Measurements from ENCODE around the gene PVR.
"Not testable (repeated sequence)": the region's sequence is repeated elsewhere in the genome, so short reads cannot be mapped to it uniquely, and the experiment has no call there.

PVR gene

DNA sequence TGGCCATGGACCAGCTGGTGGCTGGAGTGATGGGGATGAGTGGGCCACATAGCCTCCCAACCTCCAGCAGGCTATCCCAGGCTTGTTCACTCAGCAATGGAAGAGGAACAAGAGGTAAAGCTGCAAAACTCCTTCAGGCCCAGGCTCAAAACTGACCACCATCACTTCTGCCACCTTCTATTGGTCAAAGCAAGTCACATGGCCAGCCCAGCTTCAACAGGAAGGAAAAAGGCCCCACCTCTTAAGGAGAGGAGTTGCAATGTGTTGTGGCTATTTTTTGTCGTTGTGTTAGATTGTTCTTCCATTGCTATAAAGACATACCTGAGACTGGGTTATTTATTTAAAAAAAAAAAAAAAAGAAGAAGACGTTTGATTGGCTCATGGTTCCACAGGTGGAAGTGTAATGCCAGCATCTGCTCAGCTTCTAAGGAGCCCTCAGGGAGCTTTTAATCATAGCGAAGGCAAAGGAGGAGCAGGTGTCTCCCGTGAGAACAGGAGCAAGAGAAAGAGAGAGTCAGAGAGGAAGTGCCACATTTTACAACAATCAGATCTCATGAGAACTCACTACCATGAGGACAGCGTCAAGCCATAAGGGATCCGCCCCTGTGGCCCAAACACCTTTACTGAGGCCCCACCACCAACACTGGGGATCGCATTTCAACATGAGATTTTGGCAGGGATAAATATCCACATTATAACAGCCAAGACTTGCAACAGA lies 24.9 kb upstream of the PVR start:
- DNase-seq = no peak

GRCh38 chr19:44620667-44621066 lies 23.0 kb upstream of the PVR start:
- no peak for DNase-seq

DNA sequence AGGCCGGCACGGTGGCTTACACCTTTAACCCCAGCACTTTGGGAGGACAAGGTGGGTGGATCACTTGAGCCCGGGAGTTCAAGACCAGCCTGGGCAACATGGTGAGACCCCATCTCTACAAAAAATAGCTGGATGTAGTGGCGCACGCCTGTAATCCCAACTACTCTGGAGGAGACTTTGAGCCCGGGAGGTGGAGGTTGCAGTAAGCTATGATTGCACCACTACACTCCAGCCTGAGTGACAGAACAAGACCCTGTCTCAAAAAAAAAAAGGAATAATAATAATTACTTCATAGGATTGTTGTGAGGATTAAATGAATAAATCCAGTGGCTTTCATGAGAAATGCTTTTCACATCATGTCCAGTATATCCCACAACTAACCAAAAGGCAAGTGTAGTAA lies 22.3 kb upstream of the PVR start:
- DNase-seq = no peak

DNA sequence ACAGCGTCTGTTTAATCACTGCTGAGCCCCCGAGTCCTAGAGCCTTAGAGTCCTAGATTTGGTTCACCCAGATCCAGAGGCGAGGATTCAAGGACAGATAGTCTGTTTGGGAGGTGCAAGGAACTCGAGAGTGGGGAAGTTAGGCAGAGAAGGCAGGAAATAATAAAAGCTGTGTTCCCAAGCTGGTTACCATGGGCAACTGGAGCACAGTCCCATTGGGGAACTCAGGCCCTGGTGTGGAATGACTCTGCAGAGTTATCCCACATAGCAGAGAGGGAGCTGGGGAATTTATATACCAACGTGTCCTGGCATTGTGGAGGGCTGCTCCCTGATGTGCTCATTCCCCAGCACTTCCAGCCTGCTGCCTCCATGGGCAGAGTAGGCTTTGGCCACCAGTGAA lies 20.6 kb upstream of the PVR start:
- DNase-seq = no peak

DNA sequence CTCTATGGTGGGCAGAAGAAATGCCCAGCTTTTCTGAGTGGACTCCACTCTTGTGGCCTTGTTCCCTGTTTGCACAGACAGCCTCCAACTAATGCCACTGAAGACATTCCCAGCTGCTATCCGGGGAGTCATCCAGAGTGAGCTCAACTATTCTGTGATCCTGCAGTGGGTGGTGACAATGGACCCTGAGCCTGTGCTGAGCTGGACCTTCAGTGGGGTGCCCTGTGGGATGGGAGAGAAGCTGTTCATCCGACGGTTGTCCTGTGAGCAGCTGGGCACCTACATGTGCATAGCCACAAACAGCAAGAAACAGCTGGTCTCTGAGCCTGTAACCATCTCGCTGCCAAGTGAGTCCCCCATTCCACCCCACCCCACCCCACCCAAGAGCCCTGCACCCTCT lies 20.1 kb upstream of the PVR start:
- no peak for DNase-seq

DNA sequence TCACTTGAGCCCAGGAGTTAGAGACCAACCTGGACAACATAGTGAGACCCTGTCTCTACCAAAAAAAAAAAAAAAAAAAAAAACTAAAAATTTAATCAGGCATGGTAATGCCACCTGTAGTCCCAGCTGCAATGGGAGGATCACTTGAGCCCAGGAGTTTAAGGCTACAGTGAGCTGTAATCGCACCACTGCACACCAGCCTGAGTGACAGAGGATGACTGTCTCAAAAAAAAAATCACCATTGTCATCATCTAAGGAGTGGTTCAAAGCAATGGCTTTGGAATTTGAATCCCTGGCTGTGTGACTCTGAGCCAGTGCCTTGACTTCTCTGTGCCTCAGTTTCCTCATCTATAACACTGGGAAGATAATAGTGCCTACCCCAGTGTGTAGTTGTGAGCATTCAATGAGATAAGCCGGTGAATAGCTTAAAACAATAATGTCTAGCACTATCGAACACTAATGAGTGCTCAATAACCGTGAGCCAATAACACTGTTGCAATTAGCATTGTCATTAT lies 18.8 kb upstream of the PVR start:
- DNase-seq = no peak

DNA sequence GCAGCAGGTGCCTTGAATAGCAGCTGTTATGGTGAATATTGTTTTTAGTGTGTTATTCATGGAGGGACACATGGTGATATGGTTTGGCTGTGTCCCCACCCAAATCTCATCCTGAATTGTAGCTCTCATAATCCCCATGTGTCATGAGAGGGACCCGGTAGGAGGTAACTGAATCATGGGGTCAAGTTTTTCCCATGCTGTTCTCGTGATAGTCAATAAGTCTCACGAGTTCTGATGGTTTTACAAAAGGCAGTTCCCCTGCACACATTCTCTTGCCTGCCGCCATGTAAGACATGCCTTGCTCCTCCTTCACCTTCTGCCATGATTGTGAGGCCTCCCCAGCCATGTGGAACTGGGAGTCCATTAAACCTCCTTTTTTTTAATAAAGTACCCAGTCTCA lies 18.1 kb upstream of the PVR start:
- not testable (repeated sequence) for DNase-seq

DNA sequence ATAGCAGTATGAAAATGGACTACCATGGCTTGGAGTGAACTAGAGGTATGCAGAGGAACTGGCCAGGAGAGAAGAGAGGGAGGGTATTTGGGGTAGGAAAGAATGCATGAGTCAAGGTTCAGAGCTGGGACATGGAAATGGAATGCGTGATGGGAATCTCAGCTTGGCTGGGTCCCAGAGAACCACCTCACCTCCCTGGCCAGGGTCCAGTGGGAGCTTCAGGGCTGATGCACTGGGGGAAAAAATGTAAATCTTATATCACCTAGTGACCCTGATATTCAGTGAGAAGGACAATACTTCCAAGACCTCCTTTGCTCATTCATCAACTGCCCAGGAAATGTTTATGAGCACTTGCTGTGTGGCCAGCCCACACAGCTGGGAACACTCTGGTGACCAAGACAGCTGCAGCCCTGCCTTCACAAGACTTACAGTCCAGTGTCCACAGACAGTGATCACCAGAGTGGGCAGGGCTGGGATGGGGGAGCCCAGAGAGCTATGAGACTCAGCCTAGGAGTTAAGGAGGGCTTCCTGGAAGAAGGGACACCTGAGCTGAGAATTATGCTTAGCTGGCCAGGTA lies 17.6 kb upstream of the PVR start:
- DNase-seq = no peak

DNA sequence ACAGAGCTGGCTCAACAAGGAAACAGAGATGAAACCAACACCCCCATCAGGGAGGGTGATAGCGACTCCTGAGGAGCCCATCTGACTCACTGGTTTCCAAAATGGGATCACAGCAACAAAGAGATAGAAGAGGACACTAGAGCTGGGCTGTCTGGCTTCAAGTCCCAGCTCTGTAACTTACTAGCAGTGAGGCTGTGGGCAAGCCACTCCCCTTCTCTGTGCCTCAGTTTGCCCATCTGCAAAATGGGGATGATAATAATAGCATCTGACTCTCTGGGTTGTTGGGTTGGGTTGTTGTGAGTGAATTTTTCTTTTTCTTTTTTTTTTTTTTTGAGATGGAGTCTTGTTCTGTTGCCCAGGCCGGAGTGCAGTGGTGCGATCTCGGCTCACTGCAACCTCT lies 16.1 kb upstream of the PVR start:
- DNase-seq = no peak

DNA sequence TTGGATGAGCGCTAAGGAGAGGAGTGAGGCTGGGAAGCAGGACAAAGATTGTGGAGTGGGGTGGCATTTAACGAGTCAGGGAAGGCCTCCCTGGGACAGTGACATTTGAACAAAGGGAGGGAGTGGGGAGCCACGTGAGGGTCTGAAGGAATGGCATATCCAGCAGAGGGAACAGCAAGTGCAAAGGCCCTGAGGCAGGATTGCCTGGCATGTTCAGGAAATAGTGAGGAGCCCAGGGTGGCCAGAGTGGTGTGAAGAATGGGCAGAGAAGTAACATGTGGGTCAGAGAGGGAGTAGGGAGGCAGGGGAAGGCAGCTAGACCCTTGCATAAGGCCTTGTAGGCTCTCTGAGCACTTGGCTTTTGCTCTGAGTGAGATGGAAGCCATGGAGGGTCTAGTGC lies 14.9 kb upstream of the PVR start:
- no peak for DNase-seq

- not testable (repeated sequence) for DNase-seq
Observed at GRCh38 chr19:44631611-44632010, 12.1 kb upstream of the PVR start.

GRCh38 chr19:44634058-44634457 lies 9.7 kb upstream of the PVR start:
- DNase-seq = not testable (repeated sequence)

GRCh38 chr19:44634785-44635184 lies 8.9 kb upstream of the PVR start:
- DNase-seq = no peak

DNA sequence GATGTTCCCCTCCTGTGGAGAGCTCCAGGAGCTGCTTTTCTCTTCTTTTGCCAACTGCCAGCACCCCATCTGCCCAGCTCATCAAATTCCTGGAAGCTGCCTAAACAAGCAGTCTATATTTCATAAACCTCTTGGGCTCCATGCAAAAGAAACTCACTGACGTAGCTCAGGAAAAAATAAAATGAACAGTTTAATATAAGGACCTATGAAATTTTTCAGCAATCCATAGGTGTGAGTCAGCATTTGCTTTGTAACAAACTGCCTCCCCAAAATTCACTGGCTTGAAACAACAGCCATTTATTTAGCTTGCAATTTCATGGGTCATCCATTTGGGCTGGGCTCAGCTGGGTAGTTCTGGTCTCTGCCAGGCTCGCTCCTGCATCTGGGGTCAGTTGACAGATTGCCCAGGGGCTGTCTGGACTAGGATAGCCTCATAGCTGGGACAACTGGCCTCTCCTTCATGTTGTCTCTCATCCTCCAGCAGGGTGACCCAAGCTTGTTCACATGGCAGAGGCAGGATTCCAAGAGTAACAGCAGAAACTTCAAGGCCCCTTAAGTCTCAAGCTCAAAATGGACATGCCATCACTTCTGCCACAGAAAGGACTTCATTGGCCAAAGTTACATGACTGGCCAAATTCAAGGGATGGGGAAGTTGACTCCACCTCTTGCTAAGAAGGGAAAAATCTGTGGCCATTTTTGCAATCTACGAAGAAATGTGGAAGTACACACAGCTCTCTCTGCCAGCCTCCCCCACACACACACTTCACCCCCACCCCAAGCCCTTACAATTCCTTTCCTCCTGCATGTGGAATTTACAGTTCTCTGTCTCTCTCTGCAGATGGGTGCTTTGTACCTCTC lies 7.9 kb upstream of the PVR start:
- DNase-seq = no peak

DNA sequence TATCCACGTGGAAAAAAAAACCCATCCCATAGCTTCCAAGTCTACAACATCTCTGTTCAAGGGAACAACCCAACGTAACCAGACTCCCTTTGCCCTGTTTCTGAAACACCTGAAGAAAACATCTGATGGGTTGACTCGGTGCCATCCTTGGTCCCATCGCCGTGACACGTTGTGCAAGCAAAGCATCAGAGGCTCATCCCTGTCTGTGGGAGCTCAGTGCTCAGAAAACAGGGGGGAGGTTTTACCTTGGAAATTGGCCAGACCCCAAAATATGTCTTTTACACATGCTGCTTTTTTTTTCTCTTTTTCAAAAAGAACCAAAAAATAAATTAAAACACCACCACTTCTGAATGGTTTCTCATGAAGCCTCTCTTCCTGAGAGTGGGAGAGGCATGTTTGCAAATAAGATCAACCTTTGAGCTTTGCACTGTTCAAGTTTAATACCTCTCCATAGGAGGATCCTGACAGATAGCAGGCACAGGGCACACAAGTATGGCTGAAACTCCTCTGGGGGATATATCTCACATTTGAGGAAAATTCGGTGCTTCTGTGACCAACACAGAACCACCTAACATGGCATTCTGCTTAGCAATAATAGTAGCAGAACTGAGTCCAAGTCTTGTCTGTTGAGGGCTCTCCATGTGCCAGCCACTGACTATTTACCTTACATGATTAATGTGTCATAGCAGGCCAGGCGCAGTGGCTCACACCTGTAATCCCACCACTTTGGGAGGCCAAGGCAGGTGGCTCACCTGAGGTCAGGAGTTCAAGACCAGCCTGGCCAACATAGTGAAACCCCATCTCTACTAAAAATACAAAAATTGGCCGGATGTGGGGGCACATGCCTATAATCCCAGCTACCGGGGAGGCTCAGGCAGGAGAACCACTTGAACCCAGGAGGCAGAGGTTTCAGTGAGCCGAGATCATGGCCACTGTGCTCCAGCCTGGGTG lies 7.0 kb upstream of the PVR start:
- no peak for DNase-seq

DNA sequence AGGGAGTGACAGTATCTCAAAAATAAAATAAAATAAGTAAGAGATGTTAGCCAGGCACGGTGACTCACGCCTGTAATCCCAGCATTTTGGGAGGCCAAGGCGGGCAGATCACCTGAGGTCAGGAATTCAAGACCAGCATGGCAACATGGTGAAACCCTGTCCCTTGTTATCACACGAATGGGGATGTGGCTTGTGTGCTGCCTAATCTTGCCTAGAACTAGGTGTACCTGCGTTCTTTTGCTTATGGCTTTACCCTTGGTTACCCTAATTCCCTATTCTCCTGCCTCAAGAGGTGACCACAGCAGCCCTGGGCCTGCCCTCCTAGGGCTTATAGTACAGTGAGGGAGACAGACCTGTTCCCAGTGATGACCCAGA lies 6.3 kb upstream of the PVR start:
- no peak for DNase-seq

DNA sequence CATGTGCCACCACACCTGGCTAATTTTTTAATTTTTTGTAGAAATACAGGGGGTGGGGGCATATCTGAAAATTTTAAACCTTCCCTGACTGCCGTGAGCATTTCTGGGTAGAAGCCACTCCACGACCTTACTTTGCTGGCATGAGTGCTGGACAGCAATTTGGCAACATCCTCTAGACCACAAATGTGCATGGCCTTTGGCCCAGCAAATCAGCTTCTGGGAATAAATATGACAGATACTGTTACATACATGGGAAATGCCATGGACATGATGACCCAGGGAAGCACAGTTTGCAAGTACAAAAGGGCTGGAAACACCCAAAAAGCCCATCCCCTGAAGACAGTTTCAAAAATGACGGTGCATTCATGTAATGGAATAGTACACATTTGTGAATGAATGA lies 3.2 kb upstream of the PVR start:
- no peak for DNase-seq

DNA sequence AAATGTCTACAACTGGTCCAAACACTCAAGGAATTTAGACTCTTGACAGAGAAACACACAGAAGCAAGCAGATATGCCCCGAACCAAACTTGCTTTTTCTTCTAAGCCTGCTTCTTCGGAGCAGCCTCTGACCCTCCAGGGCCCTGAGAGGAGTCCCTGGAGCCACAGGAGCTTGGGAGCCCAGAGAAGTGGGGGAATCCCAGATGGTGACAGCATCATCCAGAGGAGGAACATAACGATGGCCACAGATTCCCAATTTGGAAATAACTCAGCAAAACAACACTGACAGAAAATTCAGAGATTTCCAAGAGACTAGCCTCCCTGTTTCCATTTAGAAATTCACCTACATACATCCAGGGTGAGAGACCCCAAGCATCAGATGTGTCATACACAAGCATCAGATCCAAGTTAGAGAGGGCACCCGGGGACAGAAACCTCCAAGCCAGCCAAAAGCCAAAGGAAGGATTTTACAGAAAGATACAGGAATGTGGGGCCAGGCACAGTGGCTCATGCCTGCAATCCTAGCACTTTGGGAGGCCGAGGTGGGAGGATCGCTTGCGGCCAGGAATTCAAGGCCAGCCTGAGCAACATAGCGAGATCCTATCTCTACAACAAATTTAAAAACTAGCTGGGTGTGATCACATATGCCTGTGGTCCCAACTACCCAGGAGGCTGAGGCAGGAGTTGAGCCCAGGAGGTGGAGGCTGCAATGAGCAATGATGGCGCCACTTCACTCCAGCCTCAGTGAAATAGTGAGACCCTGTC lies 2.0 kb upstream of the PVR start:
- DNase-seq = no peak

DNA sequence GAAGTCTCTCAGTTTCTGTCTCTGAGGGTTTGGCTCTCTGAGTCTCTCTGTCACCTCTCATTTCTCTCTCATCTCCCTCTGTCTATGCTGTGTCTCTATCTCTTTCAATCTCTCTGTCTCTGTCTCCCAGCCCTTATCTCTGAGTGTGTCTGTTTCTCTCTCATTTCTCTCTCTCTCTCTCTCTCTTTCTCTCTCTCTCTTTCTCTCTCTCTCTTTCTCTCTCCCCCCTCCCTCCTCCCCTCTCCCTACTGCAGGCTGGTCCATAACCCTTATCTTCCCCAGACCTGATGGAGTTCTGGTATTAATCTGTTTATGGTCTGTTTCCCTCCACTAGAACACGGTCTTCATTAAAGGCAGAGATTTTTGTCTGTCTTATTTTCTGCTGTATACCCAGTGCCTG lies 1.3 kb upstream of the PVR start:
- DNase-seq = no peak

DNA sequence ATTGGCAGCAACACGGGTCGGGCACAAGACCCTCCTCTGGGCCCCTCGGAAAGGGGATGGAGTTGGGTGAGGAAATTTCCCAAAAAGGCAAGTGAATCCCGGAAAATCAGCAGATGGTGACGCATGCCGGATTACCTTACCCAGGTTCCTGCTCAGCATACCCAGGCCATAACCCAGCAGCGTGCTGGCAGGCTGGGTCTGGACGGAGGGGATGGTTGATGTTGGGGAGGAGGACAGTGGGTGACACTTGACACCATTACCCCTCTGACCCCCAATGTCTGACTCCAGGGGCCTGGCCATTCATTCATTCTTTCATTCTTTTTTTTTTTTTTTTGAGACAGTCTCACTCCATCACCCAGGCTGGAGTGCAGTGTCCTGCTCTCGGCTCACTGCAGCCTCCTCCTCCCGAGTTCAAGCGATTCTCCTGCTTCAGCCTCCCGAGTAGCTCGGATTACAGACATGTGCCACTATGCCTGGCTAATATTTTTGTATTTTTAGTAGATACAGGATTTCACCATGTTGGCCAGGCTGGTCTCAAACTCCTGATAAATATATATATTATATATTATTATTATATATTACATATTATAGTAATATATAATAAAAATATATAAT lies 799 bp downstream of the PVR start:
- no peak for DNase-seq

DNA sequence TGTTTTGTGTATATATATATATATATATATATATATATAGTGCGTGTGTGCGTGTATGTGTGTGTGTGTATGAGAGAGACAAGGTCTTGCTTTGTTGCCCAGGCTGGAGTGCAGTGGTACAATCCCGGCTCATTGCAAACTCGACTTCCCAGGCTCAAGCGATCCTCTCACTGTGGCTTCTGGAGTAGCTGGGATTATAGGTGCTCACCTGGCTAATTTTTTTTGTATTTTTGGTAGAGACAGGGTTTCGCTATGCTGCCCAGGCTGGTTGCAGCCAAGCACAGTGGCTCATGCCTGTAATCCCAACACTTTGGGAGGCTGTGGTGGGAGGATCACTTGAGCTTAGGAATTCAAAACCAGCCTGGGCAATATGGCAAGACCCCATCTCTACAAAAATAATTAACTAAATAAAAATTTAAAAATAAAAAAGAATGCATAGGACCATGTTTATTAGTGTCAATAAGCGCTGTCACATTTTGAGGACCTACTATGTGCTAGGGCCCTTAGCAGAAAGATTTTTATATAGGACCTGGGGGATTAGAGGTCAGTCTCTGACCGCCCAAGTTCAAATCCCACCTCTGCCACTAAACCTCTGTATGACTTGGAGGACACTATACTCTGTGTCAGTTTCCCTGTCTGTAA lies 1.8 kb downstream of the PVR start:
- no peak for DNase-seq
